ENCODE measurements around the gene SMTN.

The SMTN gene

DNA sequence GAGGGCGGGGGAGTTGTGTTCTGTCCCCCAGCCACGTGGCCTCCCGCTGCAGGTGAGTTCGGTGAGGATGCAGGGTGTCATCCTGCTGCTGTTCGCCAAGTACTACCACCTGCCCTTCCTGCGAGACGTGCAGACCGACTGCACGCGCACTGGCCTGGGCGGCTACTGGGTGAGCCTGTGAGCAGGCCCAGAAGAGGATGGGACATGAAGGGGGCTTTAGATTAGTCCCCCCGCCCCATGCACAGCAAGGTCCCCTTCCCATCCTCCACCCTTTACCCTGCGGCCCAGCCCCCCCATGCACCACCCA, 45.7 kb downstream of the SMTN start:
- Mint-ChIP-seq H3K27ac (no peak overlapping the region), H3K4me1 (ENCODE audit: low read depth) (peaks cover 13% of the 10 kb centered on the region), H3K9me3 (no peaks in the 10 kb centered on the region), H3K27me3 (peaks cover 7% of the 10 kb centered on the region), H3K36me3 (ENCODE audit: low read depth) (no peaks in the 10 kb centered on the region), H3K4me3 (no peak overlapping the region)
- intact Hi-C loops (cut with micrococcal nuclease): no loop called here

GRCh38 chr22:31127181-31127772, 46.2 kb downstream of the SMTN start:
- peak overlapping the region; percentile 5 for H3K4me3 Mint-ChIP-seq
- intact Hi-C loops (cut with micrococcal nuclease): no loop called here
- H3K4me1 Mint-ChIP-seq (ENCODE audit: low read depth): peaks cover 13% of the 10 kb centered on the region
- H3K36me3 Mint-ChIP-seq (ENCODE audit: low read depth): no peaks in the 10 kb centered on the region
- H3K27ac Mint-ChIP-seq: no peak overlapping the region
- H3K9me3 Mint-ChIP-seq: no peaks in the 10 kb centered on the region
- peaks cover 7% of the 10 kb centered on the region for H3K27me3 Mint-ChIP-seq

DNA sequence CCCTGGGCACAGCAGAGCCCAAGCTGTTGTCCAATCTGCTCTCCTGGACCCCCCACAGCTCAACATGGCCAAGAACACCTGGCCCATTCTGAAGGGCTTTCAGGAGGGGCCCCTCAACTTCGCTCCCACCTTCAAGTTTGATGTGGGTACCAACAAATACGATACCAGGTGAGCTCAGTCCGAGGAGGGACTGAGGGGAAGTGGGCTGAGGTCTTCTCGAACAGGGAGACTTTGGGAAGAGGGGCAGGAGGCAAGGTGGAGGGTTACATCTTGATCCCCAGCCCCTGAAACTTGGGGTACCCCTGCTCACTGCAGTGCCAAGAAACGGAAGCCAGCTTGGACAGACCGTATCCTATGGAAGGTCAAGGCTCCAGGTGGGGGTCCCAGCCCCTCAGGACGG, 47.0 kb downstream of the SMTN start:
- no peak overlapping the region for H3K4me3 Mint-ChIP-seq
- peaks cover 13% of the 10 kb centered on the region for H3K4me1 Mint-ChIP-seq (ENCODE audit: low read depth)
- peaks cover 7% of the 10 kb centered on the region for H3K27me3 Mint-ChIP-seq
- H3K36me3 Mint-ChIP-seq (ENCODE audit: low read depth): no peaks in the 10 kb centered on the region
- no peaks in the 10 kb centered on the region for H3K9me3 Mint-ChIP-seq
- H3K27ac Mint-ChIP-seq: no peak overlapping the region
- intact Hi-C loops (cut with micrococcal nuclease): no loop called here

DNA sequence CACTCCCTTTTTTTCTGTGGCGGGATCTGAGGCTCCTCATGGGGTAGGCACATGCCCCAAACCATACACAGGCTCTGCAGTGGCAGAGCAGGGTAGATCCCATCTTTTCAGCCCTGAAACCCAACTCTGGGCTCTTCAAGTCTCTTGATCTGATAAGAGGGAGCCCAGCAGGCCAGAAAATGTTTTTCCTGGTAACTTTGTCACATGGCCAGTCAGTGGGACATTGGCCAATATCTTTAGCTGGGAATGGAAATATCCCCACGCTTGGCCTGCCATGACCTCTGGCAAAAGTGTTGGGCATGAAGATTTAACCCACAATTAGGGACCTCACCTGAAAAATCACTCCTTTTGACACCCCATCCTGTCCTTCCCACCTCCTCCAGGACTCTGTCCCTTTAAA, 49.8 kb downstream of the SMTN start:
- H3K27ac Mint-ChIP-seq: no peak overlapping the region
- H3K4me1 Mint-ChIP-seq (ENCODE audit: low read depth): peaks cover 13% of the 10 kb centered on the region
- intact Hi-C loops (cut with micrococcal nuclease): no loop called here
- H3K9me3 Mint-ChIP-seq: no peaks in the 10 kb centered on the region
- no peaks in the 10 kb centered on the region for H3K36me3 Mint-ChIP-seq (ENCODE audit: low read depth)
- no peaks in the 10 kb centered on the region for H3K27me3 Mint-ChIP-seq
- no peak overlapping the region for H3K4me3 Mint-ChIP-seq

DNA sequence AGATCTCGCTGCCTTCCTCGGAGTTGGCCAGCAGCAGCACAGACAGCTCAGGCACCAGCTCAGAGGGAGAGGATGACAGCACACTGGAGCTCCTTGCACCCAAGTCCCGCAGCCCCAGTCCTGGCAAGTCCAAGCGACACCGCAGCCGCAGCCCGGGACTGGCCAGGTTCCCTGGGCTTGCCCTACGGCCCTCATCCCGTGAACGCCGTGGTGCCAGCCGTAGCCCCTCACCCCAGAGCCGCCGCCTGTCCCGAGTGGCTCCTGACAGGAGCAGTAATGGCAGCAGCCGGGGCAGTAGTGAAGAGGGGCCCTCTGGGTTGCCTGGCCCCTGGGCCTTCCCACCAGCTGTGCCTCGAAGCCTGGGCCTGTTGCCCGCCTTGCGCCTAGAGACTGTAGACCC, 52.8 kb downstream of the SMTN start:
- intact Hi-C loops (cut with micrococcal nuclease): no loop called here
- Mint-ChIP-seq H3K9me3 (no peaks in the 10 kb centered on the region), H3K4me3 (no peak overlapping the region), H3K27me3 (no peaks in the 10 kb centered on the region), H3K36me3 (ENCODE audit: low read depth) (no peaks in the 10 kb centered on the region), H3K27ac (no peak overlapping the region), H3K4me1 (ENCODE audit: low read depth) (no peaks in the 10 kb centered on the region)

DNA sequence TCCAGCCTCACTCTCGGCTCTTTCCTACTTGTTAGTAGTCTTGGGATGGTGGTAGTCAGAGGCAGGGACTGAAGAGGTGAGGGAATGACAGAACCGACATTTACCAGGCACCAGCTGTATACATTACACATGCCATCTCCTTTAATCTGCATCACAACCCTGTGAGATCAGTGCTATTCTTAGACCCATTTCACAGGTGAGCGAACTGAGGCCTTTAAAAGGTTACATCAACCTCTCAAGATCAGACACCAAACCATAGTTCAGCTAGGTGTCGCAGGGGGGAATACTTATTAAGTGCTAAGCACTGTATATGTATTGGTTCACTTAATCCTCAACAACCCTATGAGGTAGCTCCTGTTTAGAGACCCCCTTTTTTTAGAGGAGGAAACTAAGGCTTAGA, 53.6 kb downstream of the SMTN start:
- Mint-ChIP-seq H3K27me3 (peaks cover under 1% of the 10 kb centered on the region), H3K4me3 (no peak overlapping the region), H3K4me1 (ENCODE audit: low read depth) (no peaks in the 10 kb centered on the region), H3K36me3 (ENCODE audit: low read depth) (no peaks in the 10 kb centered on the region), H3K9me3 (no peaks in the 10 kb centered on the region), H3K27ac (no peak overlapping the region)
- intact Hi-C loops (cut with micrococcal nuclease): no loop called here

DNA sequence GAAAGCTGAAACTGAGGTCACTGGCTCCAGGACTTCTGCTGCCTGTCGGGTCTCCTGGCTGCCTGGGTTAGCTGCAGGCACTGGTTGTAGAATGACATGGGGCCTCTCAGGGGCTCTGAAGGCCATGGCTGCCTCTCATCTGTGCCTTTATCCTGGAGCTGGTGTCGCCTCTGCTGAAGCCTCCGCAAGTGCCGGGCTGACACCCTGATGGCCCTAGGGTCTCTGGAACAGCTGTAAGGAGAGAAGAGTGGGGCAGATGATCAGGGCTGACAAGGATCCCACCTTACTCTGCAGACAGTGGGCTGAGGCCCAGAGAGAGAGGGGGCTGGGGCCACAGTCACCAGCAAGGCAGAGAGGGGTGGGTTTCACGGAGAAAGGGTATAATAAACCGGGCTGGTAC, 54.6 kb downstream of the SMTN start:
- intact Hi-C loops (cut with micrococcal nuclease): no loop called here
- Mint-ChIP-seq H3K9me3 (no peaks in the 10 kb centered on the region), H3K4me1 (ENCODE audit: low read depth) (no peaks in the 10 kb centered on the region), H3K36me3 (ENCODE audit: low read depth) (no peaks in the 10 kb centered on the region), H3K4me3 (no peak overlapping the region), H3K27ac (no peak overlapping the region), H3K27me3 (peaks cover 8% of the 10 kb centered on the region)

- H3K4me3 Mint-ChIP-seq: no peak overlapping the region
- H3K4me1 Mint-ChIP-seq (ENCODE audit: low read depth): no peaks in the 10 kb centered on the region
- no peaks in the 10 kb centered on the region for H3K36me3 Mint-ChIP-seq (ENCODE audit: low read depth)
- H3K27me3 Mint-ChIP-seq: peaks cover 8% of the 10 kb centered on the region
- no peaks in the 10 kb centered on the region for H3K9me3 Mint-ChIP-seq
- intact Hi-C loops (cut with micrococcal nuclease): no loop called here
- no peak overlapping the region for H3K27ac Mint-ChIP-seq
Observed at GRCh38 chr22:31136155-31136554, 55.0 kb downstream of the SMTN start.

DNA sequence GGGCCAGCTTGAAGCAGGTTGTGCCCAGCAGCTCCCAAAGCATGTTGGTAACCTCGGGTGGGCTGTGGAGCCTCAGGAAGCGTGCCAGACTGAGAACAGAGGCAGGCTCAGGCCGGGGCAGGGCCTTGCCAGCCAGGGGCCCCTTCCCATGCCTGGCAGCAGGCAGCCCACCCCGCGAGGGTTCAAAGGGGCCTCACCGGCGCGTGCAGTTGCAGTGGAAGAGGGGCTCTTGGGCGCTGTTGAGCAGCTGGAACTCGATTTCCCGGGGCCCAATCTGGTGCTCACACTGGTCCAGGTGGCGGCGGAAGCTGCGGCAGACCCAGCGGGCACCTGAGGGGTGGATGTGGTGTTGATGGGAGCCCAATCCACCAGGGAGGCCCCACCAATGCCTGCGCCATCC, 55.6 kb downstream of the SMTN start:
- H3K9me3 Mint-ChIP-seq: no peaks in the 10 kb centered on the region
- H3K27me3 Mint-ChIP-seq: peaks cover 8% of the 10 kb centered on the region
- no peak overlapping the region for H3K27ac Mint-ChIP-seq
- no peaks in the 10 kb centered on the region for H3K36me3 Mint-ChIP-seq (ENCODE audit: low read depth)
- no peak overlapping the region for H3K4me3 Mint-ChIP-seq
- intact Hi-C loops (cut with micrococcal nuclease): no loop called here
- no peaks in the 10 kb centered on the region for H3K4me1 Mint-ChIP-seq (ENCODE audit: low read depth)

DNA sequence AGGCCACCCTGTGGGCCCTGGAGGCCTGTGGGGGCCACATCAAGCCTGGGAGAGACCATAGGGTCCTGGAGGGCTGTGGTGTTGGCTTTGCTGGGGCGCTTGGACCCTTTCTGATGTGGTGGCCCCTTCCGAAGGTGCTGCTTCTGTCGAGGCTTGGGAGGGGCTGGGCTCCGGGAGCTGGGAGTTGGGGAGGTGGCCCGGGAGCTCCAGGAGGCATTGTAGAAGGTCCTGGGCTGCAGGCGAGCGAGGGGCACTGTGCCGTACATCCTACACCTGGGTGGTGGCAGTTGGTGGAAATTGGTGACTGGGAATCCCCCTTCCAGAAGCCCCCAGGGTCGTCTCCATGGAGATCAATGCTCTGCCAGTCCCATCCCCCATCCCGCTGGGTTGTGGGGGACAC, 56.6 kb downstream of the SMTN start:
- Mint-ChIP-seq H3K36me3 (ENCODE audit: low read depth) (no peaks in the 10 kb centered on the region), H3K9me3 (no peaks in the 10 kb centered on the region), H3K4me3 (no peak overlapping the region), H3K27ac (no peak overlapping the region), H3K4me1 (ENCODE audit: low read depth) (no peaks in the 10 kb centered on the region), H3K27me3 (peaks cover 8% of the 10 kb centered on the region)
- intact Hi-C loops (cut with micrococcal nuclease): no loop called here

DNA sequence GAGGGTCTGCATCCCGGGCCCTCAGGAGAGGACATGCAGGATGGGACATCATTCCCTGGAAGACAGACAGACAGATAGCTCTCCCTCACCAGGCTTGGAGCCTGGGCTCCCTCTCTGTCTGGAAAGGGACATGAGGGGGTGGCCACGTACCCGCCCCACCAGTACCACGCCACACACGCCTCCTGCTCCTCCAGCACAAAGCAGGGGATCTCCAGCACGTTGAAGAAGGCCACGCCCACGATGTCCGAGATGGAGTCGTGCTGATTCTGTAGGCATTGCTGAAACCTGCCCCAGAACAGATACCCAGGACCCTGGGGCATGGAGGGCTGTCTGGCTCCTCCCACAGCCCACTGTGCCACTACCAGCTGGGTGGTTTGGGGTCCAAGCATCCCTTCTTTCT, 57.0 kb downstream of the SMTN start:
- peaks cover 8% of the 10 kb centered on the region for H3K27me3 Mint-ChIP-seq
- no peak overlapping the region for H3K27ac Mint-ChIP-seq
- H3K36me3 Mint-ChIP-seq (ENCODE audit: low read depth): no peaks in the 10 kb centered on the region
- intact Hi-C loops (cut with micrococcal nuclease): no loop called here
- no peaks in the 10 kb centered on the region for H3K4me1 Mint-ChIP-seq (ENCODE audit: low read depth)
- no peaks in the 10 kb centered on the region for H3K9me3 Mint-ChIP-seq
- H3K4me3 Mint-ChIP-seq: no peak overlapping the region

DNA sequence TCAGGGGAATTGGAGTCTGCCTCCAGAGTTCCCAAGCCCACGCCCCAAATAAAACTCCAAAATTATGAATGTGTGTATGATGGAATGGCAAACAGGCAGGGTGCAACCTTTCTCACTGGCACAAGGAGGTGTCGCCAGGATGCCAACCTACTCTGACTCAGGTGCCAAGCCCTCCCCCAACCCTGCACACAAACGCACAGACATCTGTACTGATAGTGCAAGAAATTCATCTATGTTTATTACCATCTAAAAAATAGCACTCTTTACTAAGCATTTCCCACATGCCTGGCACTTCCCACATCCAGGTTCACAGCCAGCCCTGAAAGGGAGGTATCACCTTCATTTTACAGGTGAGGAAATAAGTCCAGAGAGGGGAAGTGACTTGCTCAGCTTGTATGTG, 57.9 kb downstream of the SMTN start:
- no peaks in the 10 kb centered on the region for H3K36me3 Mint-ChIP-seq (ENCODE audit: low read depth)
- intact Hi-C loops (cut with micrococcal nuclease): no loop called here
- H3K27ac Mint-ChIP-seq: no peak overlapping the region
- H3K4me3 Mint-ChIP-seq: no peak overlapping the region
- H3K9me3 Mint-ChIP-seq: no peaks in the 10 kb centered on the region
- no peaks in the 10 kb centered on the region for H3K4me1 Mint-ChIP-seq (ENCODE audit: low read depth)
- H3K27me3 Mint-ChIP-seq: peaks cover 8% of the 10 kb centered on the region

- no peaks in the 10 kb centered on the region for H3K4me1 Mint-ChIP-seq (ENCODE audit: low read depth)
- no peak within 1 kb of the TSS for H3K27ac Mint-ChIP-seq
- H3K27me3 Mint-ChIP-seq: peaks cover 9% of the 10 kb centered on the region
- no peak within 1 kb of the TSS for H3K4me3 Mint-ChIP-seq
- H3K36me3 Mint-ChIP-seq (ENCODE audit: low read depth): no peaks in the 10 kb centered on the region
- intact Hi-C loops (cut with micrococcal nuclease): no loop called here
- H3K9me3 Mint-ChIP-seq: no peaks in the 10 kb centered on the region
Observed at GRCh38 chr22:31139866-31140716, 59.0 kb downstream of the SMTN start, which contains the start of gene PLA2G3. PLA2G3 (minus strand) TSS chr22:31140508; CDS start chr22:31140354, 154 bp downstream.

DNA sequence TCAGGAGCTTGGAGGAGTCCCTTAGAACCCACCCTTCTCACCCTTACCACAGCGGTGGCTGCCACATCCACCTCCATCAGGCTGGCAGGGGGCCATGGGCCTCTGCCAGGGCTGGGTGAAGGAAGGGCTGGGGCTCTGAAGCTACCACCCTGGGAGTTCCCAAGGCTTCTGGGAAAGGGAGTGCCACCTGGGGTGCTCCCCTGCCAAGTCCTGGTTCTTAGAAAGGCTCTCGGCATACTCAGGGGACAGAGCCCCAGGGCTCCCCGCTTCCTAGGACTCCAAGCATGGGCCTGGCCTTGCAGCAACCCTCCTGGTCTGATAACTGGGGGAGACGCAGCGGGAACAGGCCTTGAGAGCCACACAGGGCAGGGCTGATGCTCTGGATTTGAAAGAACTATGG, 59.6 kb downstream of the SMTN start:
- Mint-ChIP-seq H3K27me3 (peaks cover 9% of the 10 kb centered on the region), H3K36me3 (ENCODE audit: low read depth) (no peaks in the 10 kb centered on the region), H3K27ac (no peak overlapping the region), H3K4me3 (no peak overlapping the region), H3K4me1 (ENCODE audit: low read depth) (no peaks in the 10 kb centered on the region), H3K9me3 (no peaks in the 10 kb centered on the region)
- intact Hi-C loops (cut with micrococcal nuclease): no loop called here

- no peak overlapping the region for H3K27ac Mint-ChIP-seq
- H3K4me3 Mint-ChIP-seq: no peak overlapping the region
- no peaks in the 10 kb centered on the region for H3K9me3 Mint-ChIP-seq
- H3K27me3 Mint-ChIP-seq: peaks cover 9% of the 10 kb centered on the region
- H3K36me3 Mint-ChIP-seq (ENCODE audit: low read depth): no peaks in the 10 kb centered on the region
- intact Hi-C loops (cut with micrococcal nuclease): no loop called here
- H3K4me1 Mint-ChIP-seq (ENCODE audit: low read depth): no peaks in the 10 kb centered on the region
Observed at GRCh38 chr22:31141551-31141950, 60.4 kb downstream of the SMTN start.
